ENCODE measurements around the gene CRYL1.

DNA sequence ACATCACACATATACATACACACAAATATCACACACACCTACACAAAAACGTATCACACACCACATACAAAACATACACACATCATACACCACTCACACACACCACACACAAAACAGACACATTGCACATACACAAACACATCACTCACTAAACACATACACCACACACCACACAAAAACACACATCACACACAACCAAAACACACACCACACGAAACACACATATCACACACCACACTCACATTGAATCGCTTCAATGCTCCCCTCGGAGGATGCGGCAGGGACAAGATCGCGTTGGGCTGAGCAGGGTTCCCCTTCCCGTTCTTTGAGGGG, 131.5 kb downstream of the CRYL1 start:
- TF ChIP-seq, protein P1, sequence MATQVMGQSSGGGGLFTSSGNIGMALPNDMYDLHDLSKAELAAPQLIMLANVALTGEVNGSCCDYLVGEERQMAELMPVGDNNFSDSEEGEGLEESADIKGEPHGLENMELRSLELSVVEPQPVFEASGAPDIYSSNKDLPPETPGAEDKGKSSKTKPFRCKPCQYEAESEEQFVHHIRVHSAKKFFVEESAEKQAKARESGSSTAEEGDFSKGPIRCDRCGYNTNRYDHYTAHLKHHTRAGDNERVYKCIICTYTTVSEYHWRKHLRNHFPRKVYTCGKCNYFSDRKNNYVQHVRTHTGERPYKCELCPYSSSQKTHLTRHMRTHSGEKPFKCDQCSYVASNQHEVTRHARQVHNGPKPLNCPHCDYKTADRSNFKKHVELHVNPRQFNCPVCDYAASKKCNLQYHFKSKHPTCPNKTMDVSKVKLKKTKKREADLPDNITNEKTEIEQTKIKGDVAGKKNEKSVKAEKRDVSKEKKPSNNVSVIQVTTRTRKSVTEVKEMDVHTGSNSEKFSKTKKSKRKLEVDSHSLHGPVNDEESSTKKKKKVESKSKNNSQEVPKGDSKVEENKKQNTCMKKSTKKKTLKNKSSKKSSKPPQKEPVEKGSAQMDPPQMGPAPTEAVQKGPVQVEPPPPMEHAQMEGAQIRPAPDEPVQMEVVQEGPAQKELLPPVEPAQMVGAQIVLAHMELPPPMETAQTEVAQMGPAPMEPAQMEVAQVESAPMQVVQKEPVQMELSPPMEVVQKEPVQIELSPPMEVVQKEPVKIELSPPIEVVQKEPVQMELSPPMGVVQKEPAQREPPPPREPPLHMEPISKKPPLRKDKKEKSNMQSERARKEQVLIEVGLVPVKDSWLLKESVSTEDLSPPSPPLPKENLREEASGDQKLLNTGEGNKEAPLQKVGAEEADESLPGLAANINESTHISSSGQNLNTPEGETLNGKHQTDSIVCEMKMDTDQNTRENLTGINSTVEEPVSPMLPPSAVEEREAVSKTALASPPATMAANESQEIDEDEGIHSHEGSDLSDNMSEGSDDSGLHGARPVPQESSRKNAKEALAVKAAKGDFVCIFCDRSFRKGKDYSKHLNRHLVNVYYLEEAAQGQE (IDR thresholded peaks at IDR 0.05), result no peak
- TF ChIP-seq NR3C1 (IDR thresholded peaks at IDR 0.05) (no peak), EHMT2 (IDR thresholded peaks at IDR 0.05; ENCODE audit: low read depth) (no peak)
- TF ChIP-seq, protein P2, sequence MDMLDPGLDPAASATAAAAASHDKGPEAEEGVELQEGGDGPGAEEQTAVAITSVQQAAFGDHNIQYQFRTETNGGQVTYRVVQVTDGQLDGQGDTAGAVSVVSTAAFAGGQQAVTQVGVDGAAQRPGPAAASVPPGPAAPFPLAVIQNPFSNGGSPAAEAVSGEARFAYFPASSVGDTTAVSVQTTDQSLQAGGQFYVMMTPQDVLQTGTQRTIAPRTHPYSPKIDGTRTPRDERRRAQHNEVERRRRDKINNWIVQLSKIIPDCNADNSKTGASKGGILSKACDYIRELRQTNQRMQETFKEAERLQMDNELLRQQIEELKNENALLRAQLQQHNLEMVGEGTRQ (IDR thresholded peaks at IDR 0.05), result no peak
